ENCODE data around the gene TSPAN7. TPM values are rescaled to one million over a fixed set of nuclear protein-coding genes. Genes with fewer than 3 reads are reported as not detected.

Gene TSPAN7
- total RNA-seq, 1 donor from 2014 or later = 21.8 TPM

GRCh38 chrX:38612281-38612680 lies 50.9 kb downstream of the TSPAN7 start:
- TF ChIP-seq CTCF (IDR thresholded peaks at IDR 0.05; ENCODE audit: unreplicated experiment) = no peak
- DNase-seq (ENCODE audit: low spot score, unreplicated experiment) = no peak
- no peaks in the 10 kb centered on the region for H3K36me3 Mint-ChIP-seq (ENCODE audit: insufficient read depth)
- H3K27me3 Mint-ChIP-seq = no peaks in the 10 kb centered on the region
- H3K9me3 Mint-ChIP-seq (ENCODE audit: low read depth) = peaks cover 21% of the 10 kb centered on the region
- no peak overlapping the region for H3K4me3 Mint-ChIP-seq (ENCODE audit: low read depth)
- no peaks in the 10 kb centered on the region for H3K4me1 Mint-ChIP-seq (ENCODE audit: low read depth)
- no peak overlapping the region for H3K27ac Mint-ChIP-seq

DNA sequence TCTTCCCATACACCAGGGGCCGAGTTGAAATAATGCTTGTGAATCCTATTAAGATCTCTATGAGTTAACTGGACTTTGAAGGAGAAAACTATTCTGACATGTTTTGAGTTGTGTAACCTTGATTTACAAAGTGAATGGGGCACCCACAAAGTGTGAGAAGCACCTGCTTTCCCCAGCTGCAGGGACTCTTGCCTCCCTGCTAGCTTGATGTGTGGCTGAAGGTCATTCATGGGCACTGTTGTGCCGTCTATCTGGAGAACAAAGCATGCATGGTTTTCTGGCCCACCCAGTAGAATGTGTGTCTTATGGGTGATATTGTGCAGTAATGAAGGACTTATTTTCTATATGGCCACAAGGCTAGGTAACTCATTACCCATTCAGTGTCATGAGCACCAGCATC lies 53.1 kb downstream of the TSPAN7 start:
- Mint-ChIP-seq H3K36me3 (ENCODE audit: insufficient read depth) (no peaks in the 10 kb centered on the region), H3K4me1 (ENCODE audit: low read depth) (no peaks in the 10 kb centered on the region), H3K9me3 (ENCODE audit: low read depth) (peaks cover 26% of the 10 kb centered on the region), H3K27me3 (no peaks in the 10 kb centered on the region), H3K27ac (no peak overlapping the region), H3K4me3 (ENCODE audit: low read depth) (no peak overlapping the region)
- no peak for DNase-seq (ENCODE audit: low spot score, unreplicated experiment)
- no peak for TF ChIP-seq CTCF (IDR thresholded peaks at IDR 0.05; ENCODE audit: unreplicated experiment)

GRCh38 chrX:38616904-38617303 lies 55.6 kb downstream of the TSPAN7 start:
- Mint-ChIP-seq H3K27me3 (no peaks in the 10 kb centered on the region), H3K36me3 (ENCODE audit: insufficient read depth) (no peaks in the 10 kb centered on the region)

GRCh38 chrX:38618180-38618579 lies 56.8 kb downstream of the TSPAN7 start:
- H3K4me1 Mint-ChIP-seq (ENCODE audit: low read depth) = no peaks in the 10 kb centered on the region

More at GRCh38 chrX:38616904-38617303, 55.6 kb downstream of the TSPAN7 start:
- no peak overlapping the region for H3K4me3 Mint-ChIP-seq (ENCODE audit: low read depth)
- H3K4me1 Mint-ChIP-seq (ENCODE audit: low read depth) = no peaks in the 10 kb centered on the region
- H3K9me3 Mint-ChIP-seq (ENCODE audit: low read depth) = peaks cover 26% of the 10 kb centered on the region
- no peak for TF ChIP-seq CTCF (IDR thresholded peaks at IDR 0.05; ENCODE audit: unreplicated experiment)
- no peak overlapping the region for H3K27ac Mint-ChIP-seq
- DNase-seq (ENCODE audit: low spot score, unreplicated experiment) = no peak

GRCh38 chrX:38620623-38621022 lies 59.3 kb downstream of the TSPAN7 start:
- Mint-ChIP-seq H3K9me3 (ENCODE audit: low read depth) (peaks cover 30% of the 10 kb centered on the region), H3K36me3 (ENCODE audit: insufficient read depth) (no peaks in the 10 kb centered on the region), H3K4me3 (ENCODE audit: low read depth) (no peak overlapping the region), H3K27me3 (no peaks in the 10 kb centered on the region), H3K4me1 (ENCODE audit: low read depth) (no peaks in the 10 kb centered on the region), H3K27ac (no peak overlapping the region)
- DNase-seq (ENCODE audit: low spot score, unreplicated experiment) = no peak
- TF ChIP-seq CTCF (IDR thresholded peaks at IDR 0.05; ENCODE audit: unreplicated experiment) = no peak

More at GRCh38 chrX:38618180-38618579, 56.8 kb downstream of the TSPAN7 start:
- no peak for DNase-seq (ENCODE audit: low spot score, unreplicated experiment)
- Mint-ChIP-seq H3K27me3 (no peaks in the 10 kb centered on the region), H3K4me3 (ENCODE audit: low read depth) (no peak overlapping the region), H3K9me3 (ENCODE audit: low read depth) (peaks cover 28% of the 10 kb centered on the region), H3K27ac (no peak overlapping the region), H3K36me3 (ENCODE audit: insufficient read depth) (no peaks in the 10 kb centered on the region)
- TF ChIP-seq CTCF (IDR thresholded peaks at IDR 0.05; ENCODE audit: unreplicated experiment) = no peak
